AG08396 (cell line): ENCODE data around the gene HGS.

ENCODE experiments used
- DNase-seq: peaks from one replicate; pipeline ENCODE4 v3.0.0; 2012; ENCODE audit warnings: low spot score, mixed read lengths

Gene HGS

GRCh38 chr17:81703747-81704654 is 20.2 kb downstream of the HGS start:
- no peak for DNase-seq

DNA sequence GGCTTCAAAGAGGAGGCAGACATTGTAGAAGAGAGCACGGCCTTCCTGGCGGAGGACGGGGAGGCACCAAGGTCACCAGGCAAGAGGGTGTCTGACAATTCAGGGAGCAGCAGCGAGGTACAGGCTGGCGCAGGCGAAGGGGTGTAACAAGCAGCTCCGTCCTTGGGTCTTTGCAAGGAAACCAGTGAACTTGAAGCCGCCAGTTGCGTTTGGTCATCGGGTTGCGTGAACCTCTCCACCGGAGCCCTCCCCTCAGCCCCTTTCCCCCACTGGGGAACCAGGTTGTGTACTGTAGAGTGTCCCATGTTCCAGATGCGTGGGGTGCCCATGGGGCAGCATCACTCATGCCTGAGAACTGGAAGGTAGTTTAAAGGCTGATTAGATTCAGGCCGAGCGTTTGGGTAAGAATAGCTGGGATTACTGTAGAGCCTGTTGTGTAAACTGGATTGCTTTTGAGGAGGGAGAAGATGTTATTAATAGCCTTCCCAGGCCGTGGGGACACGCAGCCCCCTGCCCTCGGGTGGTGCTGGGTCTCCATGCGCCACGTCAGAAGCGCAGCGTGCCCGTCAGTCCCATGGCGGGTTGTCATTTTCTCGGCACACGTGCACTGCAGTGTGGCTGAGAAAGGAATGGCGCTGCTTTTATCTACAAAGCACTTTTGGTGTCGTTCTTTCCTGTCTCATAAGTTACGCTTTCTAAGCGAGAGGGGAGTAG is 21.9 kb downstream of the HGS start:
- no peak for DNase-seq

DNA sequence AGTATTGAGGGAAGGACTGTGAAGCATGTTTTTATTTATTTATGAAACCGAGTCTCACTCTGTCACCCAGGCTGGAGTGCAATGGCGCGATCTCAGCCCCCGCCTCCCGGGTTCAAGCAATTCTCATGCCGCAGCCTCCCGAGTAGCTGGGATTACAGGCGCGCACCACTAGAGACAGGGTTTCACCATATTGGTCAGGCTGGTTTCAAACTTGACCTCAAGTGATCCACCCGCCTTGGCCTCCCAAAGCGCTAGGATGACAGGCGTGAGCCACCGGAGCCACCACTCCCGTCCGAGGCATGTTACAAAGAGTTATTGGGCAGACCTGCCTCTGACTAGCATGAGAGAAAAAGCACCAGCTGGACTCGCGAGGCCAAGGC is 22.4 kb downstream of the HGS start:
- no peak for DNase-seq

GRCh38 chr17:81706757-81707624 is 23.2 kb downstream of the HGS start:
- no peak for DNase-seq

GRCh38 chr17:81707725-81708646 is 24.2 kb downstream of the HGS start:
- no peak for DNase-seq

GRCh38 chr17:81708739-81709185 is 25.0 kb downstream of the HGS start:
- no peak for DNase-seq

DNA sequence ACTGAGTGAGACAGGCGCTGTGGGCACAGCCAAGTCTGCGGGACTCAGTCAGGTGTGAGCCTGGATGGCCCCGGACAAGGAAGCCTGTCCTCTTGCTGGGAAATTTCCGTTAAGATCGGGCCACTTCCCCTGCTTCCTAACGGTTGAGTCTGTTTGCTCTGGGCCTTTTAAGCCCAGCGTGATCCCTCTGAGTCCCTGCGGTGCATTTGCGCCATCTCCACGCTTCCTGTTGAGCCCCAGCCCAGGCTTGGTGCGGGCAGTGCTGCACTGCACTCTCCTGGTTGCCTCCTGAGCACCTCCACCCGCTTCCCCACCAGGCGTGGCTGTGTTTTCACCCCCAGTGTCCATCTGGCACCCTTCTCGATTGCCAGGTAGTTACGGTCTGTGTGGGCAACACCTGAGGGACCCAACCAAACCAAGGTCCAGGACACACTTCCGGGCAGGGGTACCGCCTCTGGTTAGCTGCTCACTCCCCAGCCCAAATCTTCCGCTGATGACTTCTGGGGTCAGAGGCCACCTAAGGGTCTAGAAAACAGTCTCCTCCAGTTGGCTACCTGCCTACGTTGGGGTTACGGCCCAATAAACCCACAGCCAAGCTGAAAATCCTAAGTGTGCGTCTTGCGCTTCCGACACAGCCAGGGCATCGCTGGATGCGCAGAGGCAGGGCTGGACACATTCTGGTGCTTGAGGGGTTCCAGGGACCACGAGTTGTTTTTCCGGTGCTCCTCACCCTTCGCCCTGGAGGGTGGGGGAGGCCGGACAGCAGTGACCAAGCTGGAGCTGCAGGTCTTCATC is 26.9 kb downstream of the HGS start:
- DNase-seq = no peak

DNA sequence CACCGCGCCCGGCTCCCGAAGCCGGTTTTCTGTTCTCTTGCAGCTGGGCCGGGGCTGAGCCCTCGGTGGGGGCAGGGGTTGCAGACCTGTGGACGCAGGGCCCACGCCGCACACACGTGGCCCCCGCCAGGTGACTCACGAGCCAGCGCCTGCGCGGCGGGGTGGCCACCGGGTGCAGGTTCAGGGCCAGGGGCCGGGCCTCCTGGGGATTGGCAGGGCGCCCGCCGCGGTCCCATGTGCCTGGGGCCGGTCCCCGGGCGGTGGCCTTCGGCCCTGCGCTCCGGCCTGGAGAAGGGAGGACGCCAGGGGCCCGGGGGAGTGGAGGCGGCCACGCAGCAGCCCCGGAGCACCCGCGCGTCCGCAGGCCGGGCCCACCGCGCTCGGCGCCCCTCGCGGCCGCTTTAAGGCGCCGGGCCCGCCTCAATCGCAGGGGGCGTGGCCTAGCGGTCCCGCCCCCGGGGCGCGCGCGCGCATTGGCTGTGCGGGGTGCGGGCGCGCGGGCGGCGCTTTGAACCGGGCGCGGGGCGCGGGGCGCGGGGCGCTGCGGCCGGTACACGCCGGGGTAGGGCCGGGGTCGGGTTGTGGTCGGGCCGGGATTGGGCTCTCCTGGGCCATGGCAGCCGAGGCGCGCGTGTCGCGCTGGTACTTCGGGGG is 28.1 kb downstream of the HGS start, which contains the start of gene SLC25A10:
TSS of gene SLC25A10 (plus strand) at position 471 of the 654 bp plus-strand sequence. CDS start at position 614, 143 bp downstream.
- peak; percentile 96 for DNase-seq

DNA sequence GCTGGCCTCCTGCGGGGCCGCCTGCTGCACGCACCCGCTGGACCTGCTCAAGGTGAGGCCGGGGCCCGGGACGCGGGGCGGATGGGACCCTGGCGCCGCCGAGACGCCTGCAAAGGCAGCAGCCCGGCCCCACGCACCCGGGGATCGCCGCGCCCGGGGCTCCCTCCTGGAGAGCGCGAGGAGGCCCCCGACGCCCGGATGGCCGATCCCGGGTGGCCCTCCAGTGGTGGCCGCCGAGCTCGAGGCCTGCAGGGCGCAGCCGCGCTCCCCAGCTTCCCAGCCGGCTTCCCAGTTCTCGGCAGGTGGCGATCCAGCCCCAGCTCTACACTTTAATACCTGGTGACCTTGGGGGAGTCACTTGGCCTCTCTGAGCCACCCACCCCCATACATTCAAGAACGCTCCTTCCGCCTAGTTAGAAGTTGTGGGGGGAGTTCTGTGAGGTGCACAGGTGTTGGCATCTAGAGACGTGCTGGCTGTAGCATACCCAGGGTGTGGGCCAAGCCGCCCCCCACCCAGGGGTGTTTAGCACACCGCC is 28.7 kb downstream of the HGS start:
- peak; percentile 87 for DNase-seq

GRCh38 chr17:81713004-81713555 is 29.3 kb downstream of the HGS start:
- DNase-seq = no peak

- DNase-seq = no peak
Observed at GRCh38 chr17:81713556-81714411, 30.0 kb downstream of the HGS start.

GRCh38 chr17:81714412-81715106 is 30.7 kb downstream of the HGS start:
- DNase-seq = no peak

DNA sequence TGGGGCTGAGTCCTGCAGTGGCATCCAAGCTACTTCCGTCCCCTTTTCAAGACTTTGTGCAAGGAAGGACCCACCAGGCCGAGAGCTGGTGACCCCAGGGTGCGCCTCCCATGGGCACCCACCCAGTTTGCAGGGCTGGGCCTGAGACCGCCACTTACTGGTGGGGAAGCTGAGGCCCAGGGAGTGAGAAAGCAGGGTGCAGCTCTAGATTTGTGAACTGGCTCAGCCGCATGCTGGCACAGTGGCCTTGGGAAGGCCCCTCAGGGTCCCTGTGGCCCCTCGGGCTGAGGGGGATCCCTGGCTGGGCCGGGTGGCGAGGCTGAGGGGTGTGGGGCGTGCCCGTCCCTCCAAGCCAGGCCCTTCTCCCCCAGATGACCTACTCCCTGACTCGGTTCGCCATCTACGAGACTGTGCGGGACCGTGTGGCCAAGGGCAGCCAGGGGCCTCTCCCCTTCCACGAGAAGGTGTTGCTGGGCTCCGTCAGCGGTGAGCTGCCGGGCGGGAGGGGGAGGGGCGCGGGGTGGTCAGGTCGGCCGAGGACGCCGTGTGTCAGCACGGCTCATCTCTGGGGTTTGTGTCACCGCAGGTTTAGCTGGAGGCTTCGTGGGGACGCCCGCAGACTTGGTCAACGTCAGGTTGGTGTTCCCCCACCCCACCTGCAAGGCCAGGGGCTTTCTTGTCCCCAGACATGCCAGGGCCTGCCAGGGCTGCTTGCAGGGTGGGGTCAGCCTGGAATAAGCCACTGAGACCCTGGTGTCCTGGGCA is 31.5 kb downstream of the HGS start:
- DNase-seq = no peak

DNA sequence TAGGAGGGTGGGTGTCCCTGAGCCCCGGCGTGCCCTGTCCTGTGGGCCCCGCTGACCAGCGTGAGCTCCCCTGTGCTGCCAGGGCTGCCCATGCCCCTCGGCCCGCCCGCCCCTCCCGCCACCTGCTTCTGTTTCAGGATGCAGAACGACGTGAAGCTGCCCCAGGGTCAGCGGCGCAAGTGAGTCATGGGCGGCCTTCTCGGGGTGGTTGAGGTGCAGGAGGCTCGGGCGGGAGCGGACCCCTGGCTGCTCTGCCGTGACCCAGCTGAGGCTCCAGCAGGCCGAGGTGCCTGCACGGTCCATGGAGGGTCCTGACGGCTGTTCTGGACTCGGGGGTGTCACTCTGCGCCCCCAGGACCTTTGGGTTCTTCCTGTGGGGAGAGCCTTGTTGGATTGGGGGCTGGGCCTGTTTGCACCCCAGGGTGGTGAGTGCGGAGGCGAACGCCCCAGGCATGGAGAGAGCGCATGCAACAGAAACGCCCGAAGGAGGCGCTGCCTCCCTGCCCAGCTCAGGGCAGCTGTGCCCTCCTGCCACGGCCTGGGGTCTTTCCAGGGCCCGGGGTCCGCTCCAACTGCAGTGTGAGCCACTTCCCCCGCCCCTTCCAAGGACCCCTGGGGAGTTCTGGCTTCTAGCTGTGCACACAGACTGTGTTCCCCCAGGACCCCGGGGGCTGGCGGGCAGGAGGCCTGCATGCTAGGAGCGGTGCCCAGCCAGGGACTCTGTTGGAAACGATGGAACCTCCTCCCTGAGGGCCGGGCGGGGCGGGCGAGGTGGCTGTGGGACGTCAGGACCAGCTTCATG is 32.3 kb downstream of the HGS start:
- no peak for DNase-seq

DNA sequence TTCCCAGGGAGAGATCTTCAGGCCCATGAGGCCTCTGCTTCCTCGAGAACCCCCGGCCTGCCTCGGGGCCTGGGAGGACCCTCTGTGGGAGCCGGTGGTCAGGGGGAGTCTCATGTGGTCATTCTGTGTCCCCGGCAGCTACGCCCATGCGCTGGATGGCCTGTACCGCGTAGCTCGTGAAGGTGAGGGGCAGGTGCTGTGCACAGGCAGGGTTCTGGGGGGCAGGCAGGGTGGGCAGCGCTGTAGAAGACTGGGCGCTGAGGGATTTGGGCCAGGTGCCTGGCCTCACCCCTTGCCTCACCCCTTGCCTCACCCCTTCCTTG is 32.8 kb downstream of the HGS start:
- DNase-seq = no peak
